ENCODE measurements around the gene OR6P1.

The OR6P1 gene

GRCh38 chr1:158520021-158520420, 50.4 kb downstream of the OR6P1 start:
- no peak for DNase-seq (ENCODE audit: low read depth in 4 of 4, low spot score in 1 of 4)

- no peak for DNase-seq (ENCODE audit: low read depth in 4 of 4, low spot score in 1 of 4)
These were observed 53.4 kb downstream of the OR6P1 start for GRCh38 chr1:158516966-158517365.
